GM12878 (cell line): ENCODE measurements around the gene PLXNC1.

Experiments used
- CBFB ChIP-seq: IDR thresholded peaks from 2 replicates; pipeline ENCODE4 v1.6.1; 2016; ENCODE audit warnings: antibody characterized with exemption, low read depth
- EP300 ChIP-seq, 2 experiments: fragments of 150-350 bp in 1 of 2; IDR thresholded peaks; 2 replicates each; pipeline ENCODE4 v1.6.1; 2011 to 2012; ENCODE audit warnings: low read depth in 2 of 2, low read length in 2 of 2, borderline replicate concordance in 1 of 2, improper control_type of control experiment in 1 of 2, inconsistent platforms in 1 of 2; ENCODE audit not compliant: control insufficient read depth in 1 of 2
- FOS ChIP-seq: IDR thresholded peaks from 3 replicates; pipeline ENCODE4 v1.6.1; 2011; ENCODE audit warnings: borderline replicate concordance; ENCODE audit not compliant: insufficient read length; ENCODE audit errors: extremely low read depth
- HDAC2 ChIP-seq: fragments of 200-600 bp; sonication (generic); IDR thresholded peaks from 2 replicates; pipeline ENCODE4 v1.6.1; 2017
- POLR2A ChIP-seq: IDR thresholded peaks from 2 replicates; pipeline ENCODE4 v1.6.1; 2011; ENCODE audit warnings: low read depth, mild to moderate bottlenecking, low read length
- POLR2AphosphoS5 ChIP-seq: IDR thresholded peaks from 2 replicates; pipeline ENCODE4 v1.6.1; 2011; ENCODE audit warnings: mild to moderate bottlenecking, low read length, inconsistent platforms
- RUNX3 ChIP-seq: IDR thresholded peaks from 2 replicates; pipeline ENCODE4 v1.6.1; 2012; ENCODE audit warnings: low read length, inconsistent platforms
- TF ChIP-seq, protein P1 (sequence below), 3 experiments: IDR thresholded peaks in 2 of 3; conservative IDR thresholded peaks in 1 of 3; 2 replicates each; pipeline ENCODE4 v1.5.1; 2011; ENCODE audit warnings: low read depth in 3 of 3, low read length in 3 of 3, mild to moderate bottlenecking in 3 of 3, control low read depth in 2 of 3, moderate library complexity in 2 of 3, inconsistent platforms in 1 of 3, mixed read lengths in 1 of 3; ENCODE audit not compliant: control insufficient read depth in 2 of 3, insufficient read depth in 1 of 3; ENCODE audit errors: extremely low read depth in 1 of 3
- TF ChIP-seq, protein P2 (sequence below): IDR thresholded peaks from 2 replicates; pipeline ENCODE4 v1.6.1; 2011; ENCODE audit warnings: borderline replicate concordance, low read depth, mild to moderate bottlenecking, moderate library complexity, low read length; ENCODE audit not compliant: insufficient read depth, poor library complexity, severe bottlenecking
- TF ChIP-seq, protein P3 (sequence below): fragments of 450-650 bp; IDR thresholded peaks from 2 replicates; pipeline ENCODE4 v1.6.1; 2016; ENCODE audit warnings: mild to moderate bottlenecking

DNA sequence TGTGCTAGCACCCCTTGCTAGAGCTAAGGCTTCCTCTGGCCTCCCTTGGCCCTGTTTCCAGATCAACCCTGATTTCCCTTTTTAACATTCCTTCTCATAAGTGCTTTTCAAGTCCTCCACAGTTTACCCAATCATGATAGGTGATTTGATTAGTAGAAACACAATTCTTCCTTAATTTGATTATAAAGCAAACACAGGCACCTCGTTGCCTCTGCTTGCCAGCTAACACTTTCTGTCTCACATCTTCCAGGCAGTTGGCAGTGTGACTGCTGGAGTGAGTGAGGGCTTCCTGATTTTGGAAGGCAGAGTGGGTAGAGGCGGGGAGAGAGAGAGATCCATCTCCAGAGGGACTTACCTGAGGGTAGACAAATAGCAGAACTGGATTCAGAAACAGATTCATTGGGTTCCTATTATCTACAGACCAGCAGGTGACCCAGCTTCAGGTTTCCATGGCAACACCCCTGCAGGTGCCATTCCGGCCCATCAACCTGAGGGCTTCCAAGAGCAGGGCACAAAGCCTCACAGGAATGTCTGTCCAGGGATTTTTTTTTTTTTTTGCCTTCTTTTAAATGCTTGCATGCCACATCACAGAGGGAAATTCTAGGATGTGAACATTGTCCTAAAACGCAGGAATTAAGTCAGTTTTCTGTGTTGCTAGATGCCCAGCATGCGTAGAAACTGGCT, 77.7 kb downstream of the PLXNC1 start:
- TF ChIP-seq POLR2AphosphoS5 (no peak), EP300 (IDR thresholded peaks at IDR 0.05; ENCODE audit: borderline replicate concordance in 1 of 2, control insufficient read depth in 1 of 2, low read depth in 2 of 2, low read length in 2 of 2) (no peak), CBFB (no peak), POLR2A (no peak), RUNX3 (no peak), HDAC2 (no peak), FOS (no peak)
- TF ChIP-seq, protein P1, sequence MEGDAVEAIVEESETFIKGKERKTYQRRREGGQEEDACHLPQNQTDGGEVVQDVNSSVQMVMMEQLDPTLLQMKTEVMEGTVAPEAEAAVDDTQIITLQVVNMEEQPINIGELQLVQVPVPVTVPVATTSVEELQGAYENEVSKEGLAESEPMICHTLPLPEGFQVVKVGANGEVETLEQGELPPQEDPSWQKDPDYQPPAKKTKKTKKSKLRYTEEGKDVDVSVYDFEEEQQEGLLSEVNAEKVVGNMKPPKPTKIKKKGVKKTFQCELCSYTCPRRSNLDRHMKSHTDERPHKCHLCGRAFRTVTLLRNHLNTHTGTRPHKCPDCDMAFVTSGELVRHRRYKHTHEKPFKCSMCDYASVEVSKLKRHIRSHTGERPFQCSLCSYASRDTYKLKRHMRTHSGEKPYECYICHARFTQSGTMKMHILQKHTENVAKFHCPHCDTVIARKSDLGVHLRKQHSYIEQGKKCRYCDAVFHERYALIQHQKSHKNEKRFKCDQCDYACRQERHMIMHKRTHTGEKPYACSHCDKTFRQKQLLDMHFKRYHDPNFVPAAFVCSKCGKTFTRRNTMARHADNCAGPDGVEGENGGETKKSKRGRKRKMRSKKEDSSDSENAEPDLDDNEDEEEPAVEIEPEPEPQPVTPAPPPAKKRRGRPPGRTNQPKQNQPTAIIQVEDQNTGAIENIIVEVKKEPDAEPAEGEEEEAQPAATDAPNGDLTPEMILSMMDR (IDR thresholded peaks at IDR 0.05 in 2 of 3, conservative IDR thresholded peaks at IDR 0.05 in 1 of 3; ENCODE audit: control insufficient read depth in 2 of 3, extremely low read depth in 1 of 3, insufficient read depth in 1 of 3, low read depth in 3 of 3, low read length in 3 of 3) = no peak
- TF ChIP-seq, protein P2, sequence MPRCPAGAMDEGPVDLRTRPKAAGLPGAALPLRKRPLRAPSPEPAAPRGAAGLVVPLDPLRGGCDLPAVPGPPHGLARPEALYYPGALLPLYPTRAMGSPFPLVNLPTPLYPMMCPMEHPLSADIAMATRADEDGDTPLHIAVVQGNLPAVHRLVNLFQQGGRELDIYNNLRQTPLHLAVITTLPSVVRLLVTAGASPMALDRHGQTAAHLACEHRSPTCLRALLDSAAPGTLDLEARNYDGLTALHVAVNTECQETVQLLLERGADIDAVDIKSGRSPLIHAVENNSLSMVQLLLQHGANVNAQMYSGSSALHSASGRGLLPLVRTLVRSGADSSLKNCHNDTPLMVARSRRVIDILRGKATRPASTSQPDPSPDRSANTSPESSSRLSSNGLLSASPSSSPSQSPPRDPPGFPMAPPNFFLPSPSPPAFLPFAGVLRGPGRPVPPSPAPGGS = no peak
- TF ChIP-seq, protein P3, sequence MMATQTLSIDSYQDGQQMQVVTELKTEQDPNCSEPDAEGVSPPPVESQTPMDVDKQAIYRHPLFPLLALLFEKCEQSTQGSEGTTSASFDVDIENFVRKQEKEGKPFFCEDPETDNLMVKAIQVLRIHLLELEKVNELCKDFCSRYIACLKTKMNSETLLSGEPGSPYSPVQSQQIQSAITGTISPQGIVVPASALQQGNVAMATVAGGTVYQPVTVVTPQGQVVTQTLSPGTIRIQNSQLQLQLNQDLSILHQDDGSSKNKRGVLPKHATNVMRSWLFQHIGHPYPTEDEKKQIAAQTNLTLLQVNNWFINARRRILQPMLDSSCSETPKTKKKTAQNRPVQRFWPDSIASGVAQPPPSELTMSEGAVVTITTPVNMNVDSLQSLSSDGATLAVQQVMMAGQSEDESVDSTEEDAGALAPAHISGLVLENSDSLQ = no peak
